SKM-1 treated with dmso at 0.1 percent for 144 hours (cell line): ENCODE results near the gene PPM1F.
"Not testable (repeated sequence)": the region's sequence is repeated elsewhere in the genome, so short reads cannot be mapped to it uniquely, and the experiment has no call there.

Experiments used
- DNase-seq: peaks from one replicate; lab custom pipeline; 2025; ENCODE audit not compliant: unreplicated experiment; lab: John Stamatoyannopoulos, UW

Gene PPM1F

GRCh38 chr22:21942407-21943343, 10.0 kb downstream of the PPM1F start:
- no peak for DNase-seq

- DNase-seq: no peak
These were observed 10.7 kb downstream of the PPM1F start for GRCh38 chr22:21941921-21942320.

- DNase-seq: no peak
These were observed 12.1 kb downstream of the PPM1F start for GRCh38 chr22:21940521-21940920.

GRCh38 chr22:21939935-21940334, 12.7 kb downstream of the PPM1F start:
- not testable (repeated sequence) for DNase-seq

GRCh38 chr22:21939461-21939913, 13.2 kb downstream of the PPM1F start:
- peak; percentile 89 for DNase-seq

GRCh38 chr22:21938906-21939305, 13.7 kb downstream of the PPM1F start:
- no peak for DNase-seq

- DNase-seq: peak; percentile 91
These were observed 14.4 kb downstream of the PPM1F start for GRCh38 chr22:21938071-21938822.

- no peak for DNase-seq
These were observed 14.9 kb downstream of the PPM1F start for GRCh38 chr22:21937821-21938070.

- DNase-seq: peak; percentile 46
These were observed 15.4 kb downstream of the PPM1F start for GRCh38 chr22:21937041-21937820.

GRCh38 chr22:21936151-21936775, 16.4 kb downstream of the PPM1F start:
- peak; percentile 91 for DNase-seq

- DNase-seq: no peak
These were observed 18.7 kb downstream of the PPM1F start for GRCh38 chr22:21933910-21934309.

- no peak for DNase-seq
These were observed 19.2 kb downstream of the PPM1F start for GRCh38 chr22:21933413-21933812.

- no peak for DNase-seq
These were observed 20.3 kb downstream of the PPM1F start for GRCh38 chr22:21932347-21932746.

GRCh38 chr22:21931056-21931455, 21.6 kb downstream of the PPM1F start:
- no peak for DNase-seq

GRCh38 chr22:21929253-21929652, 23.4 kb downstream of the PPM1F start:
- no peak for DNase-seq

GRCh38 chr22:21928048-21928447, 24.6 kb downstream of the PPM1F start:
- no peak for DNase-seq

GRCh38 chr22:21927174-21927823, 25.3 kb downstream of the PPM1F start:
- no peak for DNase-seq

- DNase-seq: no peak
These were observed 25.9 kb downstream of the PPM1F start for GRCh38 chr22:21926728-21927127.

- DNase-seq: no peak
These were observed 29.5 kb downstream of the PPM1F start for GRCh38 chr22:21923163-21923561.

GRCh38 chr22:21922370-21923162, 30.1 kb downstream of the PPM1F start:
- no peak for DNase-seq
